Coronary artery (tissue), 2 donors: Measurements from ENCODE around the gene CAMTA1.

Experiments
- DNase-seq: peaks from one replicate; pipeline ENCODE4 v3.0.0-alpha.2; 2017; ENCODE audit warnings: low spot score
- H3K27ac ChIP-seq, 2 donors: fragments of 200-600 bp; sonication (generic); one replicate each; pipeline ENCODE4 v1.5.1; 2016 to 2019
- H3K4me3 ChIP-seq: fragments of 200-600 bp; sonication (generic); 2 replicates; pipeline ENCODE4 v1.5.1; 2016; ENCODE audit warnings: mild to moderate bottlenecking, moderate library complexity
- CTCF ChIP-seq: fragments of 200-600 bp; sonication (generic); IDR thresholded peaks from one replicate; pipeline ENCODE4 v1.5.1; 2019; ENCODE audit warnings: antibody characterized with exemption

Gene CAMTA1

DNA sequence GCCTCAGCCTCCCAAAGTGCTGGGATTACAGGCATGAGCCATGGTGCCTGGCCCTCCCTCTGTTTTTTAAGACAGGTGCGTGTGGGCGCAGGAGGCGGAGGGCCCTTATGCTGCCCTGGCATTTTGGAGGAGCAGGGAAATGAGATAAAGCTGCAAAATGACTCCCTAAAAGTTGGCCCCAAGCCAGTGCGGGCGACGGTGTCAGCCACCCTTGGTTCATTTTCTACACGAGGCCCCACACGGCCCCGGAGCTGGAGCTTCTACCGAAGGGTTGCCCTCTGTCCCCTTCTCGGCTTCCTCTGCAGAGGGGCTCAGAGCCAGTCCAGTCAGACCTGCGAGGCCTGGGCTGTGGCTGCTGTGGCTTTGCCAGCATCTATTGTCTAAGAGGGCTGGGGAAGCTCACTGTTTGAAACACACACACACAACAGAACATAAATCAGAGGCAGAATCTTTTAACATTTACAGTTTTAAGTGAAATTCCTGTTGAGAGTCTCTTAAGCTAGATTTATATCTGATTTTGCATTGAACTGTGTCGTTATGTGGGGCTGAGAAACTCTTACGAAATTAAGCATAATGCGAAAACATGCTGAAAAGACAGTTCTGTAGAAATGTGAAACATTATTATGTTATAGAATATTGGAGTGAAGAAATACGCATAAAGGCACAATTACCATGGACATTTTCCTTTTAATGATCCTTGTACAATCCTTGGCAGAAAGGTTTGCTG lies 255.9 kb downstream of the CAMTA1 start:
- no peak overlapping the region for H3K27ac ChIP-seq
- no peak overlapping the region for H3K4me3 ChIP-seq
- TF ChIP-seq CTCF: no peak
- no peak for DNase-seq

DNA sequence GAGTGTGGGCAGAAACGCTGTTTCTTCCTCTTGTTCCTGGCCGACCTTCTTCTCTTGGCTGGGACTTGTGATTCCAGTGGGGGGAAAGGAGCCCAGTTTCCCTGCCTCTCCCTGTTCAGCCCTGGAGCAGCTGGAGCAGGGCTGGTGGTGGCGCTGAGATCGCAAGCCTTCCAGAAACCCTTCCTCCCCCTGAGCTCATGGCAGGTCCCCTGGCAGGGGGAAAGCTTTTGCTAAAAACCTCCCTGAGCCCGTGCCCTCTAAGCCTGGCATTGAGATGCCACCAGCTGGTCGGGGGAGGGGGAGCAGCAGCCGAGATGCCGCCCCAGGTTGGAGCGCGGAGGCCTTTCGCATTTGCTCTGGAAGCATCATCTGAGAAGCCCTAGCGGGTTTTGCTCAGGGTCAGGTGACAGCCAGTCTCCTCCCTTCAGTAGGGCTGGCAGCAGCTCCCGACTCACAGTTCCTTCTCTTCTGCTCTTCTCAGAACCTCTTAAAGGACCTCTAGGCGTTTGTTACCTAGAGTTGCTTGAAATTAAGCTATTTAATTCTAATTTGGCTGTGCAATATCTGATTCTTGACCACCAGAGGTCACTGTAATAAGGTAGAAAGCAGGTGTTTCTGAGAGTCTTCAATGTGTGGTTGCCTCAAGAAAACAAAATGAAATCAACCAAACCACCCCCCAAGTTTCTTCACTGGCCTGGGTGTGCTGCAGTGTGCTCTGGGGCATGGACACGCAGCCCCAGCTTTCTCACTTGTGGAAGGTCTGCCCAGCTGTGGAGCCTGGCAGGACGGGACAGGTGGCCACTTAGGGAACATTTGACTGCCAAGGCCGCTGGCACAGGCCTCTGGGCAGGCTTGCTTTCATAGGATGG lies 257.3 kb downstream of the CAMTA1 start:
- H3K27ac ChIP-seq: no peak overlapping the region
- no peak for TF ChIP-seq CTCF
- H3K4me3 ChIP-seq: no peak overlapping the region
- no peak for DNase-seq

- no peak for DNase-seq
- Histone ChIP-seq H3K27ac (no peak overlapping the region), H3K4me3 (no peak overlapping the region)
- no peak for TF ChIP-seq CTCF
Measured at GRCh38 chr1:7043191-7043549, 257.9 kb downstream of the CAMTA1 start.

- Histone ChIP-seq H3K27ac (no peak overlapping the region), H3K4me3 (no peak overlapping the region)
- no peak for TF ChIP-seq CTCF
- no peak for DNase-seq
Measured at GRCh38 chr1:7043719-7044535, 258.7 kb downstream of the CAMTA1 start.

DNA sequence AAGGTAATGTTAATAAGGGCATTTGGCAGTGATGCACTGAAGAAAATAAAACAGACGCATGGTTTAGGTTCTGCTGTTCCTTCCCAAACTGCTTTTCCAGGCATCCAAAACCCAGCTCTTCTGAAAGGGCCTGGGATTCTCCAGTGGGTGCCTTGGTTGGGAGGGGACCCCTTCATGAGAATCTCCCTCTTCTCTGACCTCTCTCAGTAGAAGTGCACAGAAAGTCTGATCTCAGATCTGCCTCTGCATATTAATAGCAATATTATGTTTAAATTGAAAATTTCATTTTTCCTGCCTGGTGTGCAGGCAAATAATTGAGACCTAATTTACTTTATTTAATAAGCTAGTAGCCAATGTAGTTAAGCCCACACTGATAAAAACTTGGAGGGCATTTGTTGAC lies 260.6 kb downstream of the CAMTA1 start:
- no peak overlapping the region for H3K4me3 ChIP-seq
- H3K27ac ChIP-seq: no peak overlapping the region
- no peak for DNase-seq
- TF ChIP-seq CTCF: no peak

GRCh38 chr1:7046314-7046713 lies 261.1 kb downstream of the CAMTA1 start:
- DNase-seq: no peak
- H3K27ac ChIP-seq: no peak overlapping the region
- no peak for TF ChIP-seq CTCF
- no peak overlapping the region for H3K4me3 ChIP-seq
